ENCODE measurements around the gene HS1BP3.

Gene HS1BP3

DNA sequence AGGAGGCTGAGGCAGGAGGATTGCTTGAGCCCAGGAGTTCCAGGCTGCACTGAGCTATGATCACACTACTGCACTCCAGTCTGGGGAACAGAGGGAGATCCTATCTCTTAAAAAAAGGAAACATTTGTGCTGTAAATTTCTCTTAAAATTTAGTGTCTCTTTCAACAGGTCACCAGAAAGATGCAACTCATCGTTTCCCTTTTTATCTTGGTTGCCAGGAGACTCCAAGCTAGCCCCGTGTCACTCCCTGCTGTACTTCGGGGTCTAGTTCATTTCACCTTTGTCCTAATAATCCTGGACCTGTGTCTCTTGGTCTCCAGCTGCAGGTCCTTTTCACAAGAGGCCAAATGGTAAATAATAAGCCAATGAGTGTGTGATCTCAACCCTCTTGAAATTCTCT lies 7.1 kb downstream of the HS1BP3 start:
- in situ Hi-C loops (cut with MboI; ENCODE audit: low sequenced_read_pairs): loop anchor here (5.0 to 25.0 kb wide), 2 partner anchors 202 to 507 kb away; no protein-coding TSS in a partner anchor

DNA sequence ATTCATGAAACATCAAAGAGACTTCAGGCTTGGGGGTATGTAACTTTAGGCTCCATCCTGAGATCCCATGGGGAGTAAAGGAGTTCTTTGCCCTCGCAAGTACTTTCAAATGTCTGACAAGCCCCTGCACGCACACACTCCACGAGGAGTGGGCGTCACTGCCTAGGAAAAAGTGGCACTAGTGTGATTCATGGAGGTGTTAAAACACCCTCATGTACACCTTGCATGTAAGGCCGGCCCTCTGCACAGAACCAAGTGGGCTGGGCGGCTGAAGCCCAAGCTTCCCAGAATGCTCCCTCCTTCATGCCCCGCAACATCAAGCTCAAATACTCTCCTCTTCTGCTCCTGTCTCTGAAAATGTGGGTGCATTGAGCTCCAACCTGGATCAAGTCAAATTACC lies 7.8 kb downstream of the HS1BP3 start:
- Histone ChIP-seq H3K4me3 (no peak overlapping the region), H3K27me3 (ENCODE audit: low read depth) (no peaks in the 10 kb centered on the region), H3K36me3 (replicated peaks) (peaks cover 10% of the 10 kb centered on the region; the same call in 1 of the 2 replicates), H3K4me1 (no peaks in the 10 kb centered on the region), H3K9me3 (no peaks in the 10 kb centered on the region)
- in situ Hi-C loops (cut with MboI; ENCODE audit: low sequenced_read_pairs): loop anchor here (5.0 to 25.0 kb wide), 2 partner anchors 201 to 506 kb away; no protein-coding TSS in a partner anchor
- no peak for DNase-seq (ENCODE audit: low spot score in 2 of 2)

More for the DNA sequence above, 7.1 kb downstream of the HS1BP3 start:
- Histone ChIP-seq H3K27me3 (ENCODE audit: low read depth) (no peaks in the 10 kb centered on the region), H3K4me1 (no peaks in the 10 kb centered on the region), H3K36me3 (replicated peaks) (peaks cover 10% of the 10 kb centered on the region; the same call in 1 of the 2 replicates), H3K9me3 (no peaks in the 10 kb centered on the region), H3K4me3 (no peak overlapping the region)
- no peak for DNase-seq (ENCODE audit: low spot score in 2 of 2)

DNA sequence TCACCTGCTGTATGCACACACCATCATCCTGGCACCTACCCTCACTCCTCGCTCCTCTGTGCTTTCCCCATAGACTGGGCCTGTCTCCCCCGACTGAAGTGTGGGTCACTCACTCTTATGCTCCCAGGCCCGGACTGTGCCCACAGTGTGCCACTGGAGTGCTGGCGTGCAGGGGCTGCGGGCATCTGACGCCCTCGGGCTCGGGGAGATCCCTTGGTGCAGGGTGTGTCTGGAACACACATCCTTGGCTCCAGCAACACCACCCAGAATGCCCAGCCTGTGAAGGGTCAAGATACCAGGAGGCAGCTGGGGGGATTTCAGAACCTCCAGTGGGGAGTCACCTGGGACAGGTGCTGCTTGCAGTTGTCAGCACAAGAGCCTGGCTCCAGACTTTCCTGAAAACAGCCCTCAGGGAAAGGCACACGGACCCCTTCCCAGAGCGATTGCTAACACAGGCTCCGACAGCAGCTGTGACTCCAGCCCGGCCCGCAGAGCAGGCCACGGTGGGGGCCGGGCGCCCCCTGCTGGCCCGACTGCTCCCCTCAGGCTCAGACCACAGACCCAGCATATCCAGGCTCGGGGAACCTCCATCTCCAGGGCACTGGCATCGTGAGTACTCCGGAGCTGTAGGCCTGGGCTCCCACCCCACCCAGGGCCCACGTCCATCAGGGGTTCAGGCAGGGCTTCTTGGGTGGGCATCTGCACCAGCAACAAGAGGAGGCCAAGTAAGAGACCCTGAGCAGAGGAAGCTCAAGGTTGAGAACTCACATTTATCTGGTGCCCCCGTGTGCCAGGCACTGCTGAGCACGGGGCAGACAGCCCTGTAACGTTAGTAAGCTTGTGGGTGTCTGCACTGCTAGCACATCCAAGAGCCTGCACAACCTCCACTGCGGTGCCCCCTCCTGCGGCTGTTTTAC lies 8.6 kb downstream of the HS1BP3 start:
- Histone ChIP-seq H3K9me3 (no peaks in the 10 kb centered on the region), H3K27me3 (ENCODE audit: low read depth) (no peaks in the 10 kb centered on the region), H3K4me3 (no peak overlapping the region), H3K36me3 (replicated peaks) (peaks cover 10% of the 10 kb centered on the region; the same call in 1 of the 2 replicates), H3K4me1 (no peaks in the 10 kb centered on the region)
- DNase-seq (ENCODE audit: low spot score in 2 of 2): peak; percentile 46 to 83
- in situ Hi-C loops (cut with MboI; ENCODE audit: low sequenced_read_pairs): loop anchor here (5.0 to 25.0 kb wide), 2 partner anchors 200 to 505 kb away; no protein-coding TSS in a partner anchor

DNA sequence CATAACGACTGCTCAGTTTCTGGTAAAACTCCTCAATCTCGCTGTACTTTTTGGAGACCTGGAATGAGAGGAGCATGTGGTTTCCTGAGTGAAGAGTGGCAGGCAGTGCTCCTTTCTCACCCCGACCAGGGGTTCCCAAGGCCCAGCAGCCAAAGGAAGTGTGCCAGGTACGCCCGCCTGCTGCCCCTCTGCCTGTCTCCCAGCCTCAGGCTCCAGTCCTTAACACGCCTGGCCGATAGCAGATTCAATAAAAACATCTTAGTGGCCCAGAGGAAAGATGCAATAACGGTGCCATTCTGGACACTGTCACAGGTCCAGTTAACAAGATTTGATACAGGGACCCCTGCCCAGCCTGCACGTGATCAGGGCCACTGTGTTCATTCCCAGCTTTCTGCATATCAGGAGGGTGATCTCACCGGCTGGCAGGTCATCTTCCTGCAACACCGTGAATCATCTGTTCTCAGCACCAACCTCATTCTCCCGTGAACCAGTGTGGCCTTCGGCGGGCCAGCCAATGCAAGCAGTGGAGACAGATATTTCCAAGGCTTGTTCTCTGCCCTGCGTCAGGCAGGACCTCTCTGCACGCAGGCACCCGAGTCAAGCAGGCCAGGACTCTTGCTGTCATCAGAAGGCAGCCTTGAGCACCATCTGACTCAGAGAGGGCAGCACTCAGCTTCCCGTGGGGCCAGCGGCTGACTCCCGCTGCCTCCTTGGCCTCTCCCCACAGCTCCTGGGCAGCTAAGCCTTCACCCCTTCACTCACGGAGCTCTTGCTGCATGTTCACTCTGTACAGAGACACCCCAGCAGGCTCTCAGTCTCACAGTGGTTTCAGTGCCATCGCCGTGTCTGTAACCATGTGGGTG lies 9.5 kb downstream of the HS1BP3 start:
- H3K4me3 ChIP-seq: no peak overlapping the region
- H3K9me3 ChIP-seq: no peaks in the 10 kb centered on the region
- in situ Hi-C loops (cut with MboI; ENCODE audit: low sequenced_read_pairs): loop anchor here (5.0 to 25.0 kb wide), 2 partner anchors 199 to 504 kb away; no protein-coding TSS in a partner anchor
- H3K27me3 ChIP-seq (ENCODE audit: low read depth): no peaks in the 10 kb centered on the region
- DNase-seq (ENCODE audit: low spot score in 2 of 2): no peak
- H3K4me1 ChIP-seq: no peaks in the 10 kb centered on the region
- peaks cover 14% of the 10 kb centered on the region; the same call in 1 of the 2 replicates for H3K36me3 ChIP-seq (replicated peaks)

DNA sequence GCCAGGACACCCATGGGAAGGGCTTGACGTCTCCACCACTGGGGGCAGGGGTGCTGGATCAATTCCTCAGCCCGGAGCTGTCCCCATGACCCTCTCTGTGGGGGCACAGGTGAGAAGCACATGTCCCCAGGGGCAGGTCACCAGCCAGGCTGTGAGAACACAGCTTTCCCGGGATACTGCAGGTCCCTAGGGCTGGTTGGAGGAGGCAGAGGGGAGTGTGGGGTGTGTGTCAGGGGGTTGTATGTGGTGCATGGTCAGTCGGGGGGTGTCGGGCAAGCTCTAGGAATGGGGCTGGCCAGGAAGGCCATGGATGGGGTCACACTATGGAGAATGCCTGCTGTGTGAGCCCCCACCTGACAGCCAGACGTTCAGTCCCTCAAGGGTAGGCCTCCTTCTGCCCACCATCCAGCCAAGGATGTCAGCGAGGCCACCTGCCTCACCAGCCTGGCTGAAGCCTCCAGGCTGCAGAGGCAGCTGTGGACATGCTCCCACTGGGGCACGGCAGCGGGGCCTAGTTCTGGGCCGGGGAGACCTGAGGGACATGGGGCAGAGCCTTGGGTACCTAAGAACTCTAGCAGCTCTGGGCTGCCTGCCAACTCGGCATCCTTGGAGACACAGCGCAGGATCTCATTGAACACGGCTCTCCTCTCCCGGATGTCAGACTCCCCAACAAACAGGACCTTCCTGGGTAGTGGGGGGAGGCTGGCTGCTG lies 10.3 kb downstream of the HS1BP3 start:
- in situ Hi-C loops (cut with MboI; ENCODE audit: low sequenced_read_pairs): loop anchor here (5.0 to 25.0 kb wide), 2 partner anchors 198 to 503 kb away; no protein-coding TSS in a partner anchor
- DNase-seq (ENCODE audit: low spot score in 2 of 2): no peak
- Histone ChIP-seq H3K27me3 (ENCODE audit: low read depth) (no peaks in the 10 kb centered on the region), H3K4me3 (no peak overlapping the region), H3K36me3 (replicated peaks) (peaks cover 14% of the 10 kb centered on the region; the same call in 1 of the 2 replicates), H3K9me3 (no peaks in the 10 kb centered on the region), H3K4me1 (peaks cover 4% of the 10 kb centered on the region; the same call in 1 of the 2 replicates)

DNA sequence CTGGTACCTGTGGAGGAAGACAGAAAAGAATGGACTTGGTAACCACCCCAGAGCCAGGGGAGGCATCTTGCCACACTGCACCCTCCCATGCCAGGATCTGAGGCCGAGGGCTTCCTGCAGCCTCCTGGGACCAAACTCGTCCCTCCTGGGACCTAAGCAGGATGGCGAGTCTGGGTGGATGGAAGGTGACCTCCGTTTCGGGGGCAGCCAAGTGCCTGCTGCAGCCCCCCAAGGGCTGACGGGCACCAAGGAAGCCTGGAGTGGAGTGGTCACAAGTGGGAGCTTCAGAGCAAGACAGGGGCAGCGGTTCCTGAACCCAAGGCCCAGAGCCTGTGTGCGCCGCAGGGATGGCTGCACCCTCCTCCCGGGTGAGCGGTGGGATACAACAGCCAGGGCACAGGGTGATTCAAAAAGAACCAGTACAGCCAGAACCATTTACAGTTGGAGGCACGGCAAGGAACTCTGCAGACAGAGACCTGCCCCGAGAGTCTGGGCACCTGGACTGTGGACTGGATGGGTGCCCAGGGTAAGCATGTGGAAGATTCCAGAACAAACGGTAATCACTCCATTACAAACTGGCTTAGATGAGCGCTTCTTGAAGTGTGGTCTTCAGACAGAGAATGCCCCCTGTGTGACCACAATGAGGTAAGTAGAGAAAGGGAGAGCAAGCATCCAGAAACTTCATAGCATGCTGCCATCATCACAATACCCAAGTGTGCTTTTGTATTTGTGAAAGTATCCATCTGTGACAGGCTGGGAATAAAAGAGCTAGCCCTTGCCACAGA lies 12.1 kb downstream of the HS1BP3 start:
- Histone ChIP-seq H3K9me3 (no peaks in the 10 kb centered on the region), H3K4me3 (no peak overlapping the region), H3K27me3 (ENCODE audit: low read depth) (no peaks in the 10 kb centered on the region), H3K4me1 (peaks cover 8% of the 10 kb centered on the region; the same call in 1 of the 2 replicates), H3K36me3 (replicated peaks) (peaks cover 14% of the 10 kb centered on the region; the same call in 1 of the 2 replicates)
- in situ Hi-C loops (cut with MboI; ENCODE audit: low sequenced_read_pairs): loop anchor here (25.0 kb wide), 1 partner anchor 502 kb away; no protein-coding TSS in a partner anchor
- DNase-seq (ENCODE audit: low spot score in 2 of 2): no peak

DNA sequence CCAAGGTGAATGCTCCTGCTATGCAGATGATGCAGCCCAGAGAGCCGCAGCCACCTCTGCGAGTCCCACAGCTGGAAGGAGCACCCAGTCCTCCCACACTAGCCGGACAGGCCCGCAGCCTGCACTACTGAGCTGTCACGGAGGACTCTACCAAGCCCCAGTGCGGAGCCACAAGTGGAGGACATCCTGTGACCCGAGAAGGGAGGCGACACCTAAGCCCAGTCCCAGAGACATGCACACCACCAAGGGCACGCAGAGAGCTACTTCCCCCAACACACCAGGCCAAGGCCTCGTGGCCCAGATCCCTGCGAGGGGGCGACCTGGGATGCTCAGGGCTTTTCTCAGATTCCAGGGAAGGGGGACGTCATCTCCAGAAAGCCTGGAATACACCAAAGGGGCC lies 12.9 kb downstream of the HS1BP3 start:
- H3K27me3 ChIP-seq (ENCODE audit: low read depth): no peaks in the 10 kb centered on the region
- in situ Hi-C loops (cut with MboI; ENCODE audit: low sequenced_read_pairs): loop anchor here (25.0 kb wide), 1 partner anchor 501 kb away; no protein-coding TSS in a partner anchor
- peaks cover 14% of the 10 kb centered on the region; the same call in 1 of the 2 replicates for H3K36me3 ChIP-seq (replicated peaks)
- DNase-seq (ENCODE audit: low spot score in 2 of 2): no peak
- no peaks in the 10 kb centered on the region for H3K9me3 ChIP-seq
- H3K4me3 ChIP-seq: no peak overlapping the region
- peaks cover 8% of the 10 kb centered on the region; the same call in 1 of the 2 replicates for H3K4me1 ChIP-seq

DNA sequence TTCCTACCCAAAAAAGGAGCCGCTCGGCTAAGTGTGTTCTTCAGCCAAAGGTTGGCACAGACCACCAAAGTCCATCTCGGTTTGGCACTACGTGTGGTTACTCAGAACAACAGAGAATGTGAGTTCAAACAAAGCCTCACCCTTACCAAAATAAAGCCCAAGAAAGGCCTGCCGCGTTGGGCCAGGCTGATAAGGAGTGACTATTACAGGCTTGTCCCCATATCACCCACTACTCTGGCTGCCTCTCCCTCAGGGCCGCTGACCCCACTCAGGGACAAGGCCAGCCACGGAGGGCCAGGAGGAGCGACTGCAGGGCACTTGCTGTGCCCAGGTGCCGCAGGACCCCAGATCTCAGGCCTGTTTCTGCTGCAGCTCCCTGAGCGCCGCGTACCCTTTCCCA lies 13.8 kb downstream of the HS1BP3 start:
- in situ Hi-C loops (cut with MboI; ENCODE audit: low sequenced_read_pairs): loop anchor here (25.0 kb wide), 1 partner anchor 500 kb away; no protein-coding TSS in a partner anchor
- H3K27me3 ChIP-seq (ENCODE audit: low read depth): no peaks in the 10 kb centered on the region
- H3K9me3 ChIP-seq: no peaks in the 10 kb centered on the region
- peaks cover 13% of the 10 kb centered on the region; the same call in 1 of the 2 replicates for H3K36me3 ChIP-seq (replicated peaks)
- no peak overlapping the region for H3K4me3 ChIP-seq
- peaks cover 8% of the 10 kb centered on the region; the same call in 1 of the 2 replicates for H3K4me1 ChIP-seq
- no peak for DNase-seq (ENCODE audit: low spot score in 2 of 2)

DNA sequence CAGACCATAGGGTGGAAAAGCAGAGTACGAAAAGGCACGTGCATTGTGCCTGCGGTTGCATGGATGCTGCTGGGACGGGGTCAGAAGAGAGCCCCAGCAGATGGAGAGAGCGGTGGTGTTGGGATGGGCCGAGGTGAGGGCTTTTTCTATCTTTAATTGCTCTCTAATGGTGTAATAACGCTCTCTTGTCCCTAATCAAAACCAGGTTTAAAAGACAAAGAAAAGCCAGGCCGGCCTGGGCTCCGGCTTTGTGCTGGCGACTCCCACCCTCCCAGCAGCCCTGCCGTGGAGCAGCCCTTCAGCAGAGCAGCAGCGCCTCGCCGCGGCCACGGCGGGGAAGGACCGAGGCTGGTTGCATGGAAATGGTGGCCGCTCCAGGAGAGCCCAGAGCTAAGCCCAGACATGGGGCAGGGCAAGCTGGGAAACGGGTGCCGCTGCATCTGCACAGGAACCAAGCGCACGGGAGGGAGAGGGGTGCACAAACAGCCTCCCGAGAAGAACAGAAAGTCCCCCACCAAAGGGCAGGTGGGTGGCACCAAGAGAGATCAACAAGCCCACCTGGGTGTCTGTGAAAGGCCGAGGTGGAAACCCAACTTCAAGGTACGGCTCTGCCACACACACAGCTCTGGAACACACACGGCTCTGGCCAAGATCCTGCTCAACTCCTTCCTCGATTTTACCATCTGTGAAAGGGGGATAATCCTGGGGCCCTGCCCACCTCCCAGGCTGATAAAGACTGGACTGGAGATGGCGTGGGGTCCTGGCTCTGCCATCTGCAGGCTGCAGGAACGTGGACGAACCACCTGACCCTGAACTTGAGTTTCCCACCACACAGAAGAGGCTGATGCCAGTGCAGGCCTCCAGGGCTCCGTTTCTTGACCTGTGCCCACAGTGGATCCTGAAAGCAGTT lies 15.0 kb downstream of the HS1BP3 start:
- Histone ChIP-seq H3K4me1 (peaks cover 8% of the 10 kb centered on the region; the same call in 1 of the 2 replicates), H3K4me3 (no peak overlapping the region), H3K9me3 (no peaks in the 10 kb centered on the region), H3K36me3 (replicated peaks) (peaks cover 4% of the 10 kb centered on the region; the same call in 1 of the 2 replicates), H3K27me3 (ENCODE audit: low read depth) (no peaks in the 10 kb centered on the region)
- in situ Hi-C loops (cut with MboI; ENCODE audit: low sequenced_read_pairs): loop anchor here (25.0 kb wide), 1 partner anchor 499 kb away; no protein-coding TSS in a partner anchor
- DNase-seq (ENCODE audit: low spot score in 2 of 2): peak; percentile 81 to 91

DNA sequence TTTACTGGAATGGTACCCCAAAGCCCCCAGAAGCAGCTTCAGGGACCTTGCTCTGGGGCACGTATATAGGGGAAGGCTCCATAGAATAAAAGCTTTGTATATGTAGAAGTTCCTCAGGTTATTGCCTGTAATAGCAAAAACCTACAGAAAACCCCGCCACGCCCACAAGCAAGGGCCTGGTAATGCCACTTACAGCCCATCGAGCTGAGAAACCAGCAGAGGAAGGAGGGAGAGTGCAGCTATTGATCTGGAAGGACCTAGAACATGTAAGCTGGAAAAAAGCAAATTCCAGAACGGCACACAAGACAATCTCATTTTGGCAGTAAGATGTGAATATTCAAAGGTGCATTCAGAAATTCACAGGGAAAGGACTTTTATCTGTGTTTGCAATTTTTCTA lies 15.8 kb downstream of the HS1BP3 start:
- H3K4me1 ChIP-seq: peaks cover 8% of the 10 kb centered on the region; the same call in 1 of the 2 replicates
- in situ Hi-C loops (cut with MboI; ENCODE audit: low sequenced_read_pairs): loop anchor here (25.0 kb wide), 1 partner anchor 498 kb away; no protein-coding TSS in a partner anchor
- H3K36me3 ChIP-seq (replicated peaks): peaks cover 4% of the 10 kb centered on the region; the same call in 1 of the 2 replicates
- no peak for DNase-seq (ENCODE audit: low spot score in 2 of 2)
- H3K9me3 ChIP-seq: no peaks in the 10 kb centered on the region
- H3K27me3 ChIP-seq (ENCODE audit: low read depth): no peaks in the 10 kb centered on the region
- no peak overlapping the region for H3K4me3 ChIP-seq

DNA sequence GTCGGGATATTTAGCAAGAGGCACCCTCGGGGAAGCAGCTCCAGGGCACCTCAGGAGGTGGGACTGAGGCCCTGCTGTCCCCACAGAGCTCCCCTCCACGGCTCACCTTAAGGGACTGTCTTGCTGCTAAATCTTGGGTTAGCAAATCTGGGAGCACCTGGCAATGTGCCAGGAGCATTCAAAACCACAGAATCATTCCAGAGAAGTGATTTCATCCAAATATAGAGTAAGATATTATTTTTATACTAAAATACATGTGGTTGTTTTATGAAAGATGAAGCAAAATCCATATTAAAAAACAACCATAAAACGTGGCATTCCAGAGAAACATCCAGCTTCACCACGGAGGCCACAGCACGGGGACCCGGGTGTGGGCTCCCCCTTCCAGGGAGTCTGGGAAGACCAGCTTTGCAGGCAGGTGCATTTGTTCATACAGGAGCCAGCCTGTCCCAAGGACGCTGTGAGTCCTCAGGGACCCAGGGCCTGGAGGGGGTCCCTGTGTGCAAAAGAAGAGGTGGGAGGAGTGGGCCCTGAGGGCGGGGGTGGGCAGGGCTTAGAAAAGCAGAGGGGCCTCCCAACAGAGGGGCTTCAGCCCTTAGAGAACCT lies 16.3 kb downstream of the HS1BP3 start:
- in situ Hi-C loops (cut with MboI; ENCODE audit: low sequenced_read_pairs): loop anchor here (25.0 kb wide), 1 partner anchor 497 kb away; no protein-coding TSS in a partner anchor
- no peak overlapping the region for H3K4me3 ChIP-seq
- peaks cover 4% of the 10 kb centered on the region; the same call in 1 of the 2 replicates for H3K36me3 ChIP-seq (replicated peaks)
- no peak for DNase-seq (ENCODE audit: low spot score in 2 of 2)
- H3K4me1 ChIP-seq: peaks cover 8% of the 10 kb centered on the region; the same call in 1 of the 2 replicates
- H3K27me3 ChIP-seq (ENCODE audit: low read depth): no peaks in the 10 kb centered on the region
- no peaks in the 10 kb centered on the region for H3K9me3 ChIP-seq

Data from HAP-1 (cell line).